Left lung (tissue), 10 donors: Measurements from ENCODE around the gene KDM1B. TPM values are rescaled to one million over a fixed set of nuclear protein-coding genes. Genes with fewer than 3 reads are reported as not detected.
A peak's percentile ranks its signal among the peaks of the same experiment; 100 is the strongest.

Source experiments
- ATAC-seq: fragments of 200-7000 bp; cut with Tn5 transposase; one replicate; pipeline ENCODE4 v1.9.1; 2020; ENCODE audit warnings: moderate library complexity
- DNase-seq, 4 donors: peaks; one replicate each; pipeline ENCODE4 v3.0.0-alpha.2; 2013 to 2020
- H3K27ac ChIP-seq, 2 donors: fragments of 200-600 bp; sonication (generic) in 1 of 2; one replicate each; pipeline versions ENCODE4 v1.5.0 to v1.8.0; 2020 to 2021
- H3K27me3 ChIP-seq, 2 donors: fragments of 200-600 bp; sonication (generic) in 1 of 2; one replicate each; pipeline versions ENCODE4 v1.5.0 to v1.8.0; 2020 to 2021
- H3K36me3 ChIP-seq, 2 donors: fragments of 200-600 bp; sonication (generic) in 1 of 2; one replicate each; pipeline versions ENCODE4 v1.5.0 to v1.8.0; 2020 to 2021
- H3K4me1 ChIP-seq, 2 donors: fragments of 200-600 bp; one replicate each; pipeline ENCODE4 v1.8.0; 2021
- H3K4me3 ChIP-seq, 2 donors: fragments of 200-600 bp; sonication (generic) in 1 of 2; one replicate each; pipeline versions ENCODE4 v1.5.0 to v1.8.0; 2020 to 2021; ENCODE audit warnings: mild to moderate bottlenecking in 1 of 2
- H3K9me3 ChIP-seq, 2 donors: fragments of 200-600 bp; sonication (generic) in 1 of 2; one replicate each; pipeline versions ENCODE4 v1.5.0 to v1.8.0; 2020 to 2021
- intact Hi-C, 2 donors: fragments of 100-400 bp; cut with DNase I; formaldehyde crosslinking; loops; one replicate each; pipeline versions ENCODE4 v1.11.2 to v1.14.2; 2022
- polyA plus RNA-seq, 6 donors: library from polyadenylated mRNA; unstranded; fragments of 120-200 nt; gene quantifications; one replicate each; pipeline ENCODE4 v1.2.1, GENCODE V29; 2013; ENCODE audit not compliant: insufficient read length in 6 of 6
- total RNA-seq, 2 donors: library from RNA; stranded (reverse); fragmentation: NEBNext Ultra II Directional; extraction: Animal tissue kit (Norgen Biotek cat#: 25700); gene quantifications; one replicate each; pipeline ENCODE4 v1.2.1, GENCODE V29; 2021
- TF ChIP-seq, protein P1 (sequence below), 2 donors: fragments of 200-600 bp; sonication (generic) in 1 of 2; IDR thresholded peaks; one replicate each; pipeline versions ENCODE4 v1.5.0 to v1.8.0; 2021; ENCODE audit warnings: antibody characterized with exemption in 2 of 2
- donor health status: DM: no; HTN: yes; CAD: no.
- donor health status: DM: no; HTN: no; CAD: no.

KDM1B gene
- total and polyA plus RNA-seq, 8 donors: 20.3 to 25.1 (median 22.5) TPM

- H3K36me3 ChIP-seq: no peaks in the 10 kb centered on the region
- TF ChIP-seq, protein P1, sequence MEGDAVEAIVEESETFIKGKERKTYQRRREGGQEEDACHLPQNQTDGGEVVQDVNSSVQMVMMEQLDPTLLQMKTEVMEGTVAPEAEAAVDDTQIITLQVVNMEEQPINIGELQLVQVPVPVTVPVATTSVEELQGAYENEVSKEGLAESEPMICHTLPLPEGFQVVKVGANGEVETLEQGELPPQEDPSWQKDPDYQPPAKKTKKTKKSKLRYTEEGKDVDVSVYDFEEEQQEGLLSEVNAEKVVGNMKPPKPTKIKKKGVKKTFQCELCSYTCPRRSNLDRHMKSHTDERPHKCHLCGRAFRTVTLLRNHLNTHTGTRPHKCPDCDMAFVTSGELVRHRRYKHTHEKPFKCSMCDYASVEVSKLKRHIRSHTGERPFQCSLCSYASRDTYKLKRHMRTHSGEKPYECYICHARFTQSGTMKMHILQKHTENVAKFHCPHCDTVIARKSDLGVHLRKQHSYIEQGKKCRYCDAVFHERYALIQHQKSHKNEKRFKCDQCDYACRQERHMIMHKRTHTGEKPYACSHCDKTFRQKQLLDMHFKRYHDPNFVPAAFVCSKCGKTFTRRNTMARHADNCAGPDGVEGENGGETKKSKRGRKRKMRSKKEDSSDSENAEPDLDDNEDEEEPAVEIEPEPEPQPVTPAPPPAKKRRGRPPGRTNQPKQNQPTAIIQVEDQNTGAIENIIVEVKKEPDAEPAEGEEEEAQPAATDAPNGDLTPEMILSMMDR (IDR thresholded peaks at IDR 0.05): peak; percentile 45 to 64
- DNase-seq (peak; percentile 86 to 94 (median 91)), ATAC-seq (peak; percentile 82)
- peak within 1 kb of the TSS; percentile 94 to 96 for H3K4me3 ChIP-seq
- H3K9me3 ChIP-seq: peaks cover 0 to 2% of the 10 kb centered on the region in 2 donors
- peak within 1 kb of the TSS; percentile 93 to 96 for H3K27ac ChIP-seq
- intact Hi-C loops: no loop called here
- H3K4me1 ChIP-seq: peaks cover 9 to 46% of the 10 kb centered on the region in 2 donors
- H3K27me3 ChIP-seq: no peaks in the 10 kb centered on the region
These were observed 109.1 kb downstream of the KDM1B start, which contains the start of gene DEK for GRCh38 chr6:18264219-18264922. TSS of gene DEK (minus strand) at chr6:18264530. CDS start at chr6:18263987, 543 bp downstream.

- ATAC-seq (no peak), DNase-seq (no peak)
- TF ChIP-seq, protein P1 (IDR thresholded peaks at IDR 0.05): no peak
- Histone ChIP-seq H3K27me3 (no peaks in the 10 kb centered on the region), H3K36me3 (no peaks in the 10 kb centered on the region), H3K4me3 (peak overlapping the region; percentile 94 to 96), H3K4me1 (peaks cover 3 to 46% of the 10 kb centered on the region in 2 donors), H3K27ac (peak overlapping the region; percentile 93 to 96), H3K9me3 (peaks cover 0 to 2% of the 10 kb centered on the region in 2 donors)
- intact Hi-C loops: no loop called here
These were observed 109.7 kb downstream of the KDM1B start for GRCh38 chr6:18264923-18265377.

GRCh38 chr6:18265787-18266522, 110.7 kb downstream of the KDM1B start:
- no peak for DNase-seq
- intact Hi-C loops: no loop called here
- no peak overlapping the region for H3K27ac ChIP-seq

DNA sequence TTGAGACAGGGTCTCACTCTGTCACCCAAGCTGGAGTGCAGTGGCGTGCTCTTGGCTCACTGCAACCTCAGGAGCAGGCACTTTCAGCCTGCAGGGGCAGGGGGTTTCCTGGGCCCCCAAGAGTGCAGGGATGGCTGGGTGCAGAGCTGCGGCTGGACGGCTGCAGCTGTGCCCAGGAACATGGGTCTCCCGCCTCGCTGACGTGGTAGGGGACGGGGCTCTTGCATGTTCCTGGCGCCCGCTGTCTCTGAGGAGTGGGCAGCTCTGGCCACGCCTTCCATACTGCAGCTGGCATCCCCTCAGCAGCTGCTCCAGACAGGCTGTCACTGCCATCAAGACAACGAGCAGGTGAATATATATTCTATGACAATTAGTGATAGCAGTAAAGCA, 111.3 kb downstream of the KDM1B start:
- Histone ChIP-seq H3K4me1 (peaks cover 0 to 30% of the 10 kb centered on the region in 2 donors), H3K36me3 (no peaks in the 10 kb centered on the region), H3K27ac (no peak overlapping the region), H3K4me3 (no peak overlapping the region), H3K27me3 (no peaks in the 10 kb centered on the region), H3K9me3 (peaks cover 0 to 2% of the 10 kb centered on the region in 2 donors)
- TF ChIP-seq, protein P1 (IDR thresholded peaks at IDR 0.05): no peak
- intact Hi-C loops: no loop called here
- DNase-seq (no peak), ATAC-seq (no peak)

More at GRCh38 chr6:18265787-18266522, 110.7 kb downstream of the KDM1B start:
- Histone ChIP-seq H3K9me3 (peaks cover 0 to 2% of the 10 kb centered on the region in 2 donors), H3K27me3 (no peaks in the 10 kb centered on the region), H3K36me3 (no peaks in the 10 kb centered on the region), H3K4me1 (peaks cover 0 to 36% of the 10 kb centered on the region in 2 donors), H3K4me3 (no peak overlapping the region)
- no peak for ATAC-seq
- TF ChIP-seq, protein P1 (IDR thresholded peaks at IDR 0.05): no peak

DNA sequence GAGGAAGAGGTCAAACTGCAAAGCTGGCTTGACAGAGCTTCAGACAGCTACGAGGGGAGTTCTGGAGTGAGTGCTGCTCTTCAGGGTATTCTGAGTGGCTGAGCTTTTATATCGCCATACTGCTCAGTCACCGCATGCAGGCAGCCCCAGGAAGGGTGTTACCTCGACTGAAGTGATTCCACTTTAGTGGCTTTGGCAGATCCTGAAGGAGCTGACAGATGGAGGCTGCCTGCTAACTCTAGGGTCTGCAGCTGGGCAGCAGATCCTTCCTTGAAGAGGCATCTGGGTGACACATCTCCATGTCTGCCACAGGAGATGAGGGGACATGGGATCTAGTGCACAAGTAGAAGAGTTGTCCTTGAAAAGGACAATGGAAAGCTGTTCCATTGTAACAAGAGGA, 112.8 kb downstream of the KDM1B start:
- no peaks in the 10 kb centered on the region for H3K27me3 ChIP-seq
- no peak overlapping the region for H3K27ac ChIP-seq
- H3K4me1 ChIP-seq: peaks cover 0 to 14% of the 10 kb centered on the region in 2 donors
- intact Hi-C loops: no loop called here
- DNase-seq (no peak), ATAC-seq (no peak)
- H3K4me3 ChIP-seq: no peak overlapping the region
- peaks cover 0 to 2% of the 10 kb centered on the region in 2 donors for H3K9me3 ChIP-seq
- TF ChIP-seq, protein P1 (IDR thresholded peaks at IDR 0.05): no peak
- H3K36me3 ChIP-seq: no peaks in the 10 kb centered on the region
